ENCODE data around the gene SFXN2. TPM values are rescaled to one million over a fixed set of nuclear protein-coding genes. Genes with fewer than 3 reads are reported as not detected.
A peak's percentile ranks its signal among the peaks of the same experiment; 100 is the strongest.

SFXN2 gene
- total RNA-seq, 1 donor from 2014 or later: 9.1 TPM

DNA sequence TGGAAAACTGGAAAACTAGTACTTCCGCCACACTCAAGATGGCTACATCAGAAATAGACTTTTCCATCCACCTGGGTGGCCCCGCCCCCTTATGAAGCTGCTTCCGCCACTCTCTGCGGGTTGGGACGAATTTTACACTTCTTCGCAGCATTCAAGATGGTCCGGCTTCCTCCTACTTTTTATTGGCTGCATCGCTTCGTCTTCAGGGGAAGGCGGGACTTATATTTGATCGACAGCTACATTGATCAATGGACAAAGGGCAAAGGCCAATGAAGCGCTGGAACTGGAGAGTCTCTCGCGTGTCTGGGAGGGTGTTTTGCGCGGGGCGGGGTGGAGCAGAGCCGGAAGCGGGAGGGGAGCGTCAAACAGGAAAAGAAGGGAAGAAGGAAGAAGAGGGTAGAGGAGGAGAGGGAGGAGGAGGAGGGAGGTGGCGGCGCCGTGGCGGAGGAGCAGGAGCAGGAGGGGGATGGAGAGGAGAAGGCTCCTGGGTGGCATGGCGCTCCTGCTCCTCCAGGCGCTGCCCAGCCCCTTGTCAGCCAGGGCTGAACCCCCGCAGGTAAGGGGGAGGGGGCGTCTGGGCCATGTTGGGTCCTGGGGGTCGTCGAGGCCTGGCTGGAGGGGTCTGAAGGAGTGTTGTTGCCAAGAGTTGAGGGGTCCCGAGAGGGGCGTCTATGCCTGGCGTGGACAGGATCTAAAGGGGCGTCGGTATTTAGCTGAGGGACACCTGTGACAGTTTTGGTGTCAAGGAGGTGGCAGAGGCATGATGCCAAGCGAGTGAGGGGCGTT, 29.3 kb downstream of the SFXN2 start, which contains the start of gene WBP1L:
TSS of gene WBP1L (plus strand) at position 361 of the 786 bp plus-strand sequence. CDS start at position 467, 106 bp downstream.
- H3K27ac ChIP-seq (ENCODE audit: low read depth, low read length): peak within 1 kb of the TSS; percentile 63
- H3K36me3 ChIP-seq (ENCODE audit: insufficient read depth, low read length): no peaks in the 10 kb centered on the region
- H4K20me1 ChIP-seq (ENCODE audit: insufficient read depth, low read length): peaks cover 20% of the 10 kb centered on the region

DNA sequence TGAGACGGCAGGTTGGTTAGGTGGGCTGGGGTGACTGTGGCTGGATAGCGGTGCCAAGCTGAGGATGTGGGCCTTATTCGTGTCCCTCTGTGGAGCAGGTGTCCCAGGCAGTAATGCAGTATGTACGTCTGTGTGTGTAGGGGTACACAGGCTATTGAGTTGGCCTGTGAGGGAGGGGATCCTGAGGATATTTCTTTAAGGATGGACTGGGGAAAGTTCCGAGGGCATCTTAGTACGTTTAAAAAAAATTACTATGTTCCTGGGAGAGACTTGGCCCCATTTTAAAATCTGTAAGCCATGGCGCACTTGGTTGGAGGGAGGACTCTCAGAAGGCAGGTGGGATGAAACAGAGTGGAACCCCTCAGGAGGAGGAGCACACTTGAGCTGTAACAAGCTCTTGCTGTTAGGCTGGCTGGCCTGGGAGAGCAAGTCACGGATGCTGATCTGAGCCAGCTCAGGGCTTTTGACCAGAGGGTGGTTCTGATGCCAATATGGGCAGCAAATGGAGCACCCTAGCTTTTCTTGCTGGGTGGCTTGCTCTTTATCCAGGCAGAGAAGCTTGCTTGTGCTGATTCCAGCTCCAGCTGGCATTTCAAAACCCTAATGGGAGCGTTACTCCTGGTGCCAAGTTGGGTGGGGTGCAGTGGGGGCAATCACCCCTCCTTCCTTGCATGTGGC, 30.1 kb downstream of the SFXN2 start:
- peaks cover 52% of the 10 kb centered on the region for H3K79me2 ChIP-seq (ENCODE audit: insufficient read depth, low read length)
- DNase-seq (ENCODE audit: low read depth): no peak
- H3K36me3 Mint-ChIP-seq (ENCODE audit: low read depth, unreplicated experiment): peaks cover 1% of the 10 kb centered on the region
- H3K9ac ChIP-seq (ENCODE audit: low read length): peak overlapping the region; percentile 95
- H4K20me1 ChIP-seq (ENCODE audit: insufficient read depth, low read length): peaks cover 23% of the 10 kb centered on the region
- no peaks in the 10 kb centered on the region for H3K27me3 ChIP-seq (ENCODE audit: insufficient read depth, low read length)
- H3K36me3 ChIP-seq (ENCODE audit: insufficient read depth, low read length): no peaks in the 10 kb centered on the region
- H3K9me3 ChIP-seq (ENCODE audit: insufficient read depth, low read depth, low read length): no peaks in the 10 kb centered on the region
- peak overlapping the region; percentile 99 for H3K4me3 Mint-ChIP-seq (ENCODE audit: unreplicated experiment)
- peak overlapping the region; percentile 51 for H2AFZ ChIP-seq (ENCODE audit: low read depth, low read length)
- peak overlapping the region; percentile 100 for H3K4me3 ChIP-seq (ENCODE audit: insufficient read depth, low read depth, low read length)
- no peaks in the 10 kb centered on the region for H3K27me3 Mint-ChIP-seq (ENCODE audit: low read depth, unreplicated experiment)
- TF ChIP-seq, protein P1, sequence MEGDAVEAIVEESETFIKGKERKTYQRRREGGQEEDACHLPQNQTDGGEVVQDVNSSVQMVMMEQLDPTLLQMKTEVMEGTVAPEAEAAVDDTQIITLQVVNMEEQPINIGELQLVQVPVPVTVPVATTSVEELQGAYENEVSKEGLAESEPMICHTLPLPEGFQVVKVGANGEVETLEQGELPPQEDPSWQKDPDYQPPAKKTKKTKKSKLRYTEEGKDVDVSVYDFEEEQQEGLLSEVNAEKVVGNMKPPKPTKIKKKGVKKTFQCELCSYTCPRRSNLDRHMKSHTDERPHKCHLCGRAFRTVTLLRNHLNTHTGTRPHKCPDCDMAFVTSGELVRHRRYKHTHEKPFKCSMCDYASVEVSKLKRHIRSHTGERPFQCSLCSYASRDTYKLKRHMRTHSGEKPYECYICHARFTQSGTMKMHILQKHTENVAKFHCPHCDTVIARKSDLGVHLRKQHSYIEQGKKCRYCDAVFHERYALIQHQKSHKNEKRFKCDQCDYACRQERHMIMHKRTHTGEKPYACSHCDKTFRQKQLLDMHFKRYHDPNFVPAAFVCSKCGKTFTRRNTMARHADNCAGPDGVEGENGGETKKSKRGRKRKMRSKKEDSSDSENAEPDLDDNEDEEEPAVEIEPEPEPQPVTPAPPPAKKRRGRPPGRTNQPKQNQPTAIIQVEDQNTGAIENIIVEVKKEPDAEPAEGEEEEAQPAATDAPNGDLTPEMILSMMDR (IDR thresholded peaks at IDR 0.05; ENCODE audit: insufficient read depth, low read depth, low read length): no peak
- no peak for TF ChIP-seq EZH2 (IDR thresholded peaks at IDR 0.05; ENCODE audit: insufficient read depth, low read length)
- no peak for FAIRE-seq
- peaks cover 8% of the 10 kb centered on the region for H3K4me1 ChIP-seq (ENCODE audit: insufficient read depth, low read length)
- H3K27ac Mint-ChIP-seq (ENCODE audit: unreplicated experiment): peak overlapping the region; percentile 91
- peak overlapping the region; percentile 63 for H3K27ac ChIP-seq (ENCODE audit: low read depth, low read length)
- H3K9me3 Mint-ChIP-seq (ENCODE audit: unreplicated experiment): no peaks in the 10 kb centered on the region
- H3K4me2 ChIP-seq (ENCODE audit: low read length): peak overlapping the region; percentile 100
- H3K4me1 Mint-ChIP-seq (ENCODE audit: low read depth, unreplicated experiment): peaks cover 29% of the 10 kb centered on the region

More for the DNA sequence above, 29.3 kb downstream of the SFXN2 start, which contains the start of gene WBP1L:
- DNase-seq (ENCODE audit: low read depth) (peak; percentile 98), FAIRE-seq (no peak)
- H3K79me2 ChIP-seq (ENCODE audit: insufficient read depth, low read length): peaks cover 47% of the 10 kb centered on the region
- no peaks in the 10 kb centered on the region for H3K9me3 Mint-ChIP-seq (ENCODE audit: unreplicated experiment)
- peak within 1 kb of the TSS; percentile 100 for H3K4me3 ChIP-seq (ENCODE audit: insufficient read depth, low read depth, low read length)
- no peaks in the 10 kb centered on the region for H3K27me3 ChIP-seq (ENCODE audit: insufficient read depth, low read length)
- no peaks in the 10 kb centered on the region for H3K9me3 ChIP-seq (ENCODE audit: insufficient read depth, low read depth, low read length)
- H3K4me1 ChIP-seq (ENCODE audit: insufficient read depth, low read length): peaks cover 8% of the 10 kb centered on the region
- H3K27ac Mint-ChIP-seq (ENCODE audit: unreplicated experiment): peak within 1 kb of the TSS; percentile 91
- H3K4me2 ChIP-seq (ENCODE audit: low read length): peak within 1 kb of the TSS; percentile 100
- H3K4me3 Mint-ChIP-seq (ENCODE audit: unreplicated experiment): peak within 1 kb of the TSS; percentile 99
- TF ChIP-seq EZH2 (IDR thresholded peaks at IDR 0.05; ENCODE audit: insufficient read depth, low read length): no peak
- TF ChIP-seq, protein P1 (IDR thresholded peaks at IDR 0.05; ENCODE audit: insufficient read depth, low read depth, low read length): no peak
- peaks cover 29% of the 10 kb centered on the region for H3K4me1 Mint-ChIP-seq (ENCODE audit: low read depth, unreplicated experiment)
- H2AFZ ChIP-seq (ENCODE audit: low read depth, low read length): peak within 1 kb of the TSS; percentile 79
- no peaks in the 10 kb centered on the region for H3K27me3 Mint-ChIP-seq (ENCODE audit: low read depth, unreplicated experiment)
- H3K9ac ChIP-seq (ENCODE audit: low read length): peak within 1 kb of the TSS; percentile 95
- peaks cover 1% of the 10 kb centered on the region for H3K36me3 Mint-ChIP-seq (ENCODE audit: low read depth, unreplicated experiment)
